GM12878 (cell line): Measurements from ENCODE around the gene BEST2. TPM values are rescaled to one million over a fixed set of nuclear protein-coding genes. Genes with fewer than 3 reads are reported as not detected.

Source experiments
- ATAC-seq: fragments of 200-7000 bp; cut with Tn5 transposase; 3 replicates; pipeline ENCODE4 v1.9.1; 2020; ENCODE audit warnings: mild to moderate bottlenecking, moderate library complexity
- BruUV-seq: library from RNA; stranded (reverse); fragments of 400-500 nt; replicated peaks from 2 replicates; lab custom pipeline; 2021; lab: Mats Ljungman, UMichigan
- CTCF ChIA-PET: fragments of 300-600 bp; sonication (Branson Sonifier 250); formaldehyde crosslinking; extraction: SDS; loops from one replicate; lab custom pipeline; 2021; ENCODE audit warnings: inconsistent platforms; lab: Yijun Ruan, JAX
- POLR2A ChIA-PET: fragments of 350-600 bp; formaldehyde crosslinking; extraction: SDS; loops from one replicate; lab custom pipeline; 2021; ENCODE audit warnings: inconsistent platforms; lab: Charles Lee
- RAD21 ChIA-PET: fragments of 300-600 bp; sonication (Branson Sonifier 250); formaldehyde crosslinking; loops from one replicate; lab custom pipeline; 2023; ENCODE audit warnings: antibody characterized with exemption; ENCODE audit not compliant: unreplicated experiment; lab: Charles Lee
- SMC1A ChIA-PET: fragments of 300-600 bp; sonication (Branson Sonifier 250); formaldehyde crosslinking; loops from one replicate; lab custom pipeline; 2023; ENCODE audit not compliant: unreplicated experiment, uncharacterized antibody; lab: Charles Lee
- DNase-seq: peaks from one replicate; pipeline ENCODE4 v3.0.0-alpha.2; 2011; ENCODE audit warnings: low read depth, low spot score
- FAIRE-seq: peaks from 3 replicates; lab custom pipeline; 2011; peaks lifted over from hg19 to GRCh38; lab: Jason Lieb, UNC
- H2AFZ ChIP-seq: 2 replicates; pipeline ENCODE4 v1.6.0; 2011; ENCODE audit warnings: low read depth, low read length, control low read depth; ENCODE audit not compliant: control insufficient read depth
- H3K27ac ChIP-seq: 2 replicates; pipeline ENCODE4 v1.5.1; 2011; ENCODE audit warnings: control low read depth; ENCODE audit not compliant: control insufficient read depth, insufficient read depth
- H3K27me3 ChIP-seq, 2 experiments: replicated peaks in 1 of 2; 2 replicates each; pipeline versions ENCODE4 v1.6.0 to v1.6.1; 2011; ENCODE audit warnings: low read length in 1 of 2; ENCODE audit not compliant: control insufficient read depth in 2 of 2, insufficient read depth in 2 of 2
- H3K36me3 ChIP-seq, 2 experiments: 2 replicates each; pipeline ENCODE4 v1.5.1; 2011; ENCODE audit warnings: low read length in 1 of 2; ENCODE audit not compliant: control insufficient read depth in 2 of 2, insufficient read depth in 2 of 2
- H3K4me1 ChIP-seq: 2 replicates; pipeline ENCODE4 v1.6.1; 2011; ENCODE audit warnings: mild to moderate bottlenecking, low read length, moderate library complexity, mixed read lengths; ENCODE audit not compliant: control insufficient read depth, insufficient read depth
- H3K4me2 ChIP-seq: 2 replicates; pipeline ENCODE4 v1.6.0; 2011; ENCODE audit warnings: control low read depth; ENCODE audit not compliant: control insufficient read depth, insufficient read depth
- H3K4me3 ChIP-seq: fragments of 200-600 bp; sonication (generic); 2 replicates; pipeline ENCODE4 v1.5.1; 2016
- H3K79me2 ChIP-seq: 2 replicates; pipeline ENCODE4 v1.6.0; 2011; ENCODE audit warnings: low read length; ENCODE audit not compliant: control insufficient read depth, insufficient read depth
- H3K9ac ChIP-seq: 2 replicates; pipeline ENCODE4 v1.8.0; 2011; ENCODE audit warnings: low read length, control low read depth, mixed read lengths; ENCODE audit not compliant: control insufficient read depth, insufficient read depth
- H3K9me3 ChIP-seq: replicated peaks from 3 replicates; pipeline ENCODE4 v1.5.1; 2011; ENCODE audit warnings: mild to moderate bottlenecking, low read length; ENCODE audit not compliant: control insufficient read depth, insufficient read depth
- H4K20me1 ChIP-seq: 2 replicates; pipeline ENCODE4 v1.6.0; 2011; ENCODE audit not compliant: control insufficient read depth, insufficient read depth
- ASH2L ChIP-seq: fragments of 300-600, 200-600 bp; sonication (generic); IDR thresholded peaks from 2 replicates; pipeline ENCODE4 v1.6.1; 2017; ENCODE audit warnings: low read depth, mild to moderate bottlenecking, borderline replicate concordance
- DPF2 ChIP-seq: fragments of 450-650 bp; IDR thresholded peaks from 2 replicates; pipeline ENCODE4 v1.6.1; 2017; ENCODE audit warnings: mild to moderate bottlenecking
- EP300 ChIP-seq, 2 experiments: fragments of 150-350 bp in 1 of 2; IDR thresholded peaks; 2 replicates each; pipeline ENCODE4 v1.6.1; 2011 to 2012; ENCODE audit warnings: low read depth in 2 of 2, low read length in 2 of 2, borderline replicate concordance in 1 of 2, improper control_type of control experiment in 1 of 2, inconsistent platforms in 1 of 2; ENCODE audit not compliant: control insufficient read depth in 1 of 2
- FOS ChIP-seq: IDR thresholded peaks from 3 replicates; pipeline ENCODE4 v1.6.1; 2011; ENCODE audit warnings: borderline replicate concordance; ENCODE audit not compliant: insufficient read length; ENCODE audit errors: extremely low read depth
- FOXM1 ChIP-seq: IDR thresholded peaks from 2 replicates; pipeline ENCODE4 v1.6.1; 2012; ENCODE audit warnings: low read depth, mild to moderate bottlenecking, inconsistent platforms, low read length, moderate library complexity
- GABPA ChIP-seq: IDR thresholded peaks from 2 replicates; pipeline ENCODE4 v1.6.1; 2014; ENCODE audit warnings: antibody characterized with exemption, low read depth, mild to moderate bottlenecking, inconsistent platforms
- HCFC1 ChIP-seq: fragments of 150-350 bp; IDR thresholded peaks from 2 replicates; pipeline ENCODE4 v1.6.1; 2014; ENCODE audit warnings: low read length
- IKZF1 ChIP-seq: fragments of 450-650 bp; conservative IDR thresholded peaks from 2 replicates; pipeline ENCODE4 v1.6.1; 2017; ENCODE audit warnings: antibody characterized with exemption, mild to moderate bottlenecking
- JUNB ChIP-seq: IDR thresholded peaks from 2 replicates; pipeline ENCODE4 v1.6.1; 2016; ENCODE audit warnings: antibody characterized with exemption, mild to moderate bottlenecking
- MLLT1 ChIP-seq: fragments of 450-650 bp; IDR thresholded peaks from 2 replicates; pipeline ENCODE4 v1.6.1; 2016; ENCODE audit warnings: mild to moderate bottlenecking
- MYC ChIP-seq: IDR thresholded peaks from 2 replicates; pipeline ENCODE4 v1.6.1; 2011; ENCODE audit warnings: mild to moderate bottlenecking, low read length, moderate library complexity, inconsistent platforms; ENCODE audit not compliant: insufficient read depth, insufficient replicate concordance, insufficient read length, severe bottlenecking
- PML ChIP-seq: IDR thresholded peaks from 2 replicates; pipeline ENCODE4 v1.6.1; 2012; ENCODE audit warnings: low read length, inconsistent platforms
- RELA ChIP-seq: fragments of 450-650 bp; IDR thresholded peaks from 2 replicates; pipeline ENCODE4 v1.8.0; 2014; ENCODE audit warnings: borderline replicate concordance; ENCODE audit not compliant: partially characterized antibody
- SMARCA5 ChIP-seq: fragments of 450-650 bp; IDR thresholded peaks from 2 replicates; pipeline ENCODE4 v1.6.1; 2017; ENCODE audit warnings: mild to moderate bottlenecking
- SMC3 ChIP-seq: IDR thresholded peaks from 2 replicates; pipeline ENCODE4 v1.6.1; 2011; ENCODE audit warnings: low read length, improper control_type of control experiment, borderline replicate concordance
- ZNF384 ChIP-seq: IDR thresholded peaks from 2 replicates; pipeline ENCODE4 v1.6.1; 2012; ENCODE audit warnings: low read depth, mild to moderate bottlenecking, low read length, improper control_type of control experiment, borderline replicate concordance
- ZSCAN29 ChIP-seq: fragments of 450-650 bp; IDR thresholded peaks from 2 replicates; pipeline ENCODE4 v1.6.1; 2017; ENCODE audit warnings: mild to moderate bottlenecking, moderate library complexity
- WGBS: methylation state at CpG from one replicate; pipeline ENCODE4 v1.1.6; 2016; ENCODE audit warnings: low lambda C conversion rate; ENCODE audit not compliant: insufficient replicate concordance, insufficient coverage; ENCODE audit errors: missing lambda C conversion rate; 5-methylcytosine and 5-hydroxymethylcytosine counted together
- in situ Hi-C: fragments of 300-500 bp; cut with MboI; formaldehyde crosslinking; loops from 9 replicates; pipeline ENCODE4 v1.14.3; 2018; ENCODE audit warnings: mixed read lengths
- intact Hi-C: fragments of 100-400 bp; cut with micrococcal nuclease; formaldehyde crosslinking; loops from one replicate; pipeline ENCODE4 v1.14.2; 2022; ENCODE audit not compliant: unreplicated experiment
- polyA plus RNA-seq, 11 experiments: library from polyadenylated mRNA; depleted of rRNA in 4 of 11; unstranded in 6 of 11; stranded (reverse) in 5 of 11; fragments of >200 nt; fragmentation: Nextera tagmentation in 4 of 11; fragmentation: Illumina TruSeq in 1 of 11; extraction: Ambion mirVana in 4 of 11; extraction: Trizol in 1 of 11; gene quantifications; 1 replicate in 1 of 11; 2 replicates in 10 of 11; pipeline versions ENCODE4 v1.2.1 to v1.2.3, GENCODE V29; 2011 to 2016; ENCODE audit warnings: inconsistent platforms in 2 of 11, missing spikeins in 2 of 11, low read depth in 1 of 11
- total RNA-seq, 4 experiments: library from RNA; depleted of rRNA in 3 of 4; stranded (reverse); fragments of >200 nt in 3 of 4; fragmentation: Illumina TruSeq in 1 of 4; extraction: Trizol in 1 of 4; gene quantifications; 2 replicates each; pipeline versions ENCODE4 v1.2.1 to v1.2.3, GENCODE V29; 2013 to 2021

Gene BEST2
- total and polyA plus RNA-seq, 10 of the 15 experiments (the other 5 are each of a cell fraction or from before 2014, with no cell fraction given), result not detected

DNA sequence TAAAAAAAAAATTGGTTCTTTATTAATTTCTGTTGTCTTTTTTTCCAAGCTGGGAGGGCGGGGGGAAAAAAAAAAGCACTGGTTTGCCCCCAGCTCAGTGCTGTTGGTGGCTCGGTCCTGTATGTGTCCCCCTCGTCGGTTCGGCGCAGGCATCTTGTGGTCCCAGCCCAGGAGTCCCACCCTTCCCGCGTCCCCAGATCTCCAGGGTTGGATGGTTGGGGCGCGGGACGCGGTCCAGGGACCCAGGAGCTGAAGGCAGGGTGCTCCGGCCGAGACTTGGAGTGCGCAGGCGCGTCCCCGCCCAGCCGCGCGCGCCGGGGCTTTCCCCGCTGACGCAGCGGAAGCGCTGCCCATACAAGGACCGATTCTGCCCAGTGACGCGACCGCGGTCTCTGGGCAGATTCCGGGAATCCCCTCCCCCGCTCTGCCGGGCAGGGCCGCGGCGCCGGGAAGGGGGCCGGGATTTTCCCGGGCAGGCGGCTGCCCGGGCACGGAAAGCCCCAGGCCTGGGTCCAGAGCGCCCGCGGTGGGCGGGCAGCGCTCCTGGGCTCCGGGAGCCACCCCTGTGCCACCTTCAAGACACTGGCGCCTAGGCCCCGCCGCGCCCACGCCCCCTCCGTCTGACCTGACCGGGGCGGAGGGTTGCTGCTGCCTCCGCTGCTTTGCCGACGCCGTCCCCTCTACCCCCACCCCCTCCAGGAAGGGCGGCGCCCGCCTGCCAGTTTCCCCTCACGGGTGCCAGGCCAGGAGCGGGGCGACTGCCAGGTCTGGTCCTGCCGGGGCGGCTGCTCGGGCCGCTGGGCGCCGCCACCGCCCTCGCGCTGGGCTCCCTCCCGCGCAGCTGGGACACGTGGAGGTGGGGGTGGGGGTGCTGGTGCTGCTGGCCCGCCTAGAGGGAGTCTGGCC is 42.0 kb downstream of the BEST2 start (continued):
- TF ChIP-seq SMC3, result no peak; the same call in 1 of the 2 replicates
- TF ChIP-seq ASH2L, result no peak
- TF ChIP-seq JUNB, result no peak
- peak; percentile 29 to 57; a peak in 3 of 4 replicates for TF ChIP-seq EP300 (IDR thresholded peaks at IDR 0.05; ENCODE audit: borderline replicate concordance in 1 of 2, control insufficient read depth in 1 of 2, low read depth in 2 of 2, low read length in 2 of 2)
- TF ChIP-seq FOS, result no peak
- TF ChIP-seq RELA, result peak; percentile 99
- TF ChIP-seq MYC, result peak; percentile 55
- peak; percentile 34; the same call in 1 of the 2 replicates for TF ChIP-seq HCFC1
- TF ChIP-seq PML, result no peak

- BruUV-seq, result no TSS peak
- in situ Hi-C loops, result no loop called here
- ATAC-seq, result no peak
- TF ChIP-seq ZNF384, result peak; percentile 41; the same call in 1 of the 2 replicates
- TF ChIP-seq DPF2, result no peak
- no peak for TF ChIP-seq IKZF1
- TF ChIP-seq MLLT1, result peak; percentile 35; the same call in 1 of the 2 replicates
- TF ChIP-seq SMARCA5, result 0 out of 2 replicates have a peak, but pooled peaks have one; percentile 7
- no peak for TF ChIP-seq FOXM1
- no peak for TF ChIP-seq GABPA
- no peak for TF ChIP-seq ZSCAN29
Measured at GRCh38 chr19:12794196-12794941, 42.8 kb downstream of the BEST2 start.

More at GRCh38 chr19:12794196-12794941, 42.8 kb downstream of the BEST2 start:
- H3K27me3 ChIP-seq, result no peaks in the 10 kb centered on the region
- H3K79me2 ChIP-seq, result peaks cover 30% of the 10 kb centered on the region
- intact Hi-C loops, result no loop called here
- peak overlapping the region; percentile 58; the same call in 1 of the 2 replicates for H3K4me3 ChIP-seq
- peaks cover 24% of the 10 kb centered on the region for H3K4me1 ChIP-seq
- no peaks in the 10 kb centered on the region; the same call in 2 of the 3 replicates for H3K9me3 ChIP-seq
- DNase-seq (no peak), FAIRE-seq (no peak)
- peak overlapping the region; percentile 95; the same call in 1 of the 2 replicates for H3K9ac ChIP-seq
- no peaks in the 10 kb centered on the region for H4K20me1 ChIP-seq
- ChIA-PET CTCF (interaction anchor here (1.1 to 12.9 kb wide), 4 partner anchors 17 to 54 kb away, joined by 3 to 537 read pairs (median 216); partner anchors contain the start of gene HOOK2), SMC1A (interaction anchor here (1.5 to 11.5 kb wide), 5 partner anchors 9 to 34 kb away, joined by 5 to 240 read pairs (median 31); no protein-coding TSS in a partner anchor), RAD21 (interaction anchor here (1.0 to 11.4 kb wide), 8 partner anchors 11 to 54 kb away, joined by 4 to 303 read pairs (median 19); partner anchors contain the start of genes HOOK2 and RNASEH2A), POLR2A (interaction anchor here (0.7 to 8.2 kb wide), 3 partner anchors 9 to 113 kb away, joined by 5 to 303 read pairs (median 7); partner anchors contain the start of gene HOOK2)
- 36% methylated on average over 7 of the region's 7 CpGs for WGBS
- peak overlapping the region; percentile 97 for H3K4me2 ChIP-seq
- H3K27ac ChIP-seq, result peak overlapping the region; percentile 95
- no peaks in the 10 kb centered on the region; a peak in 1 of 4 replicates for H3K36me3 ChIP-seq
- no peak overlapping the region for H2AFZ ChIP-seq
